GM23248 (cell line): ENCODE results near the gene PSPC1.

ENCODE experiments used
- EZH2 ChIP-seq: fragments of 200-600 bp; sonication (generic); IDR thresholded peaks from 2 replicates; pipeline ENCODE4 v1.6.1; 2018; ENCODE audit warnings: antibody characterized with exemption, mild to moderate bottlenecking; ENCODE audit not compliant: insufficient read depth, poor library complexity, severe bottlenecking
- EZH2phosphoT487 ChIP-seq: fragments of 200-600 bp; sonication (generic); IDR thresholded peaks from 2 replicates; pipeline ENCODE4 v1.6.1; 2018; ENCODE audit warnings: antibody characterized with exemption, moderate library complexity, mild to moderate bottlenecking, low read depth; ENCODE audit not compliant: insufficient read depth

- TF ChIP-seq EZH2phosphoT487 (no peak), EZH2 (no peak)
These were observed 112.6 kb downstream of the PSPC1 start for GRCh38 chr13:19670147-19670546.
